Type B pancreatic cell (in vitro differentiated cells): ENCODE data around the gene XAGE1B. TPM values are rescaled to one million over a fixed set of nuclear protein-coding genes. Genes with fewer than 3 reads are reported as not detected.
"Not testable (repeated sequence)": the region's sequence is repeated elsewhere in the genome, so short reads cannot be mapped to it uniquely, and the experiment has no call there.

Experiments used
- DNase-seq: peaks from one replicate; pipeline ENCODE4 v3.0.0; 2021; ENCODE audit warnings: mixed read lengths; ENCODE audit not compliant: unreplicated experiment; ENCODE audit errors: extremely low spot score
- H3K27ac Mint-ChIP-seq: 2 replicates; pipeline ENCODE4 v1.8.0; 2021; ENCODE audit warnings: mild to moderate bottlenecking, mixed read lengths
- H3K27me3 Mint-ChIP-seq: 2 replicates; pipeline ENCODE4 v1.8.0; 2021; ENCODE audit warnings: mixed read lengths
- H3K36me3 Mint-ChIP-seq: 2 replicates; pipeline ENCODE4 v1.8.0; 2021; ENCODE audit warnings: mixed read lengths
- H3K4me1 Mint-ChIP-seq: one replicate; pipeline ENCODE4 v1.8.0; 2021; ENCODE audit warnings: mixed read lengths; ENCODE audit not compliant: unreplicated experiment
- H3K4me3 Mint-ChIP-seq: 2 replicates; pipeline ENCODE4 v1.8.0; 2021; ENCODE audit warnings: mild to moderate bottlenecking, mixed read lengths
- H3K9me3 Mint-ChIP-seq: 2 replicates; pipeline ENCODE4 v1.8.0; 2021; ENCODE audit warnings: mixed read lengths
- long read RNA-seq: library from polyadenylated mRNA; unstranded; transcript quantifications from one replicate; pipeline ENCODE4 v2.0.0, GENCODE V29; 2020
- total RNA-seq: library from RNA; stranded (reverse); gene quantifications from 2 replicates; pipeline ENCODE4 v1.2.1, GENCODE V29; 2021; ENCODE audit warnings: low replicate concordance
- TF ChIP-seq, protein P1 (sequence below): fragments of 200-600 bp; sonication (generic); conservative IDR thresholded peaks from 2 replicates; pipeline ENCODE4 v1.5.0; 2021; ENCODE audit warnings: antibody characterized with exemption, mild to moderate bottlenecking

Gene XAGE1B
- total RNA-seq, result not detected in 2 replicates
- long read RNA-seq, result 0 reads

DNA sequence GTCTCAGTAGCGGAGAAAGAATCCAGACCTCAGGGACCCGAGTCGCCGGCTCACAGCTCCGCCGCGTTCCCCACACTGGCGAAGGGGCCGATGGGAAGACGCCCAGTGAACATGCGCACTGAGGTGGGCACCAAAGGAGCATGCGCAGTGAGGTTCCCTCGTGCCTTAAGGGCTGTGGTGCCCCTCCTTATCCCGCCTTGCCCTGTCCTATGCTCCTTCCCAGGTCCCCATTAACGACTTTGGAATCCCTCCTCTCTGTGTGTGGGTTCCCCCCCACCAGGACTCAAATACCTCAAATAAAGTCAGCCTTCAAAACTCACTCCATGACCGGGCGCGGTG lies at the start of gene XAGE1B:
XAGE1B (minus strand) TSS at position 77 of the 339 bp plus-strand sequence. CDS start 1,536 bp downstream, outside the sequence.
- not testable (repeated sequence) for DNase-seq, H3K27ac Mint-ChIP-seq, H3K4me1 Mint-ChIP-seq, H3K9me3 Mint-ChIP-seq, H3K4me3 Mint-ChIP-seq, H3K36me3 Mint-ChIP-seq, H3K27me3 Mint-ChIP-seq

- TF ChIP-seq, protein P1, sequence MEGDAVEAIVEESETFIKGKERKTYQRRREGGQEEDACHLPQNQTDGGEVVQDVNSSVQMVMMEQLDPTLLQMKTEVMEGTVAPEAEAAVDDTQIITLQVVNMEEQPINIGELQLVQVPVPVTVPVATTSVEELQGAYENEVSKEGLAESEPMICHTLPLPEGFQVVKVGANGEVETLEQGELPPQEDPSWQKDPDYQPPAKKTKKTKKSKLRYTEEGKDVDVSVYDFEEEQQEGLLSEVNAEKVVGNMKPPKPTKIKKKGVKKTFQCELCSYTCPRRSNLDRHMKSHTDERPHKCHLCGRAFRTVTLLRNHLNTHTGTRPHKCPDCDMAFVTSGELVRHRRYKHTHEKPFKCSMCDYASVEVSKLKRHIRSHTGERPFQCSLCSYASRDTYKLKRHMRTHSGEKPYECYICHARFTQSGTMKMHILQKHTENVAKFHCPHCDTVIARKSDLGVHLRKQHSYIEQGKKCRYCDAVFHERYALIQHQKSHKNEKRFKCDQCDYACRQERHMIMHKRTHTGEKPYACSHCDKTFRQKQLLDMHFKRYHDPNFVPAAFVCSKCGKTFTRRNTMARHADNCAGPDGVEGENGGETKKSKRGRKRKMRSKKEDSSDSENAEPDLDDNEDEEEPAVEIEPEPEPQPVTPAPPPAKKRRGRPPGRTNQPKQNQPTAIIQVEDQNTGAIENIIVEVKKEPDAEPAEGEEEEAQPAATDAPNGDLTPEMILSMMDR, result no peak
- Mint-ChIP-seq H3K4me3 (no peak overlapping the region), H3K27ac (no peak overlapping the region), H3K27me3 (no peaks in the 10 kb centered on the region), H3K4me1 (no peaks in the 10 kb centered on the region), H3K9me3 (no peaks in the 10 kb centered on the region), H3K36me3 (peaks cover 4% of the 10 kb centered on the region)
- no peak for DNase-seq
Observed at GRCh38 chrX:52563105-52563504, 46.2 kb upstream of the XAGE1B start.

DNA sequence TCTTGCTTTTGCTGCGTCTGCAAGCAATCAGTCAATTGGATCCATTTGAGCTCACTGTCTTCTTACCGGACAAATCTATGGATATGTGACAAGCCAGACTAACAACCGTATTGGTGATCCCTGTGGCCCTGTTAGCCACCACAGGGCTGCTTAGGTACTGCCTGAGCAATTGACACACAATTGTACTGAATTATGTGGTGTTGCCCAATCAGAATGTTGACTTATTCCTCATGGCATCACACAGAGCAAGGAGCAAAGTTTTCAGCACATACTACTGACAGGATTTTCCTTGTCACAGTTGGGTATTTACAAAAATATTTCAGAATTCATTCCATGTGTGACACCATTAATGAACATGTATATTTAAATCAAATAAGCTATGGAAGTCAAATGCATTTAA lies 41.3 kb upstream of the XAGE1B start:
- H3K27me3 Mint-ChIP-seq, result no peaks in the 10 kb centered on the region
- H3K4me1 Mint-ChIP-seq, result no peaks in the 10 kb centered on the region
- DNase-seq, result no peak
- no peak overlapping the region for H3K4me3 Mint-ChIP-seq
- H3K27ac Mint-ChIP-seq, result no peak overlapping the region
- H3K9me3 Mint-ChIP-seq, result no peaks in the 10 kb centered on the region
- TF ChIP-seq, protein P1, result no peak
- H3K36me3 Mint-ChIP-seq, result no peaks in the 10 kb centered on the region

GRCh38 chrX:52556741-52557140 lies 39.9 kb upstream of the XAGE1B start:
- H3K27ac Mint-ChIP-seq, result no peak overlapping the region
- no peaks in the 10 kb centered on the region for H3K9me3 Mint-ChIP-seq
- TF ChIP-seq, protein P1, result no peak

GRCh38 chrX:52553995-52554642 lies 37.3 kb upstream of the XAGE1B start:
- DNase-seq, result no peak
- no peak overlapping the region for H3K27ac Mint-ChIP-seq
- TF ChIP-seq, protein P1, result no peak
- H3K9me3 Mint-ChIP-seq, result no peaks in the 10 kb centered on the region
- no peaks in the 10 kb centered on the region for H3K4me1 Mint-ChIP-seq
- no peak overlapping the region for H3K4me3 Mint-ChIP-seq
- H3K27me3 Mint-ChIP-seq, result peaks cover 3% of the 10 kb centered on the region
- no peaks in the 10 kb centered on the region for H3K36me3 Mint-ChIP-seq

More at GRCh38 chrX:52556741-52557140, 39.9 kb upstream of the XAGE1B start:
- Mint-ChIP-seq H3K36me3 (no peaks in the 10 kb centered on the region), H3K4me1 (no peaks in the 10 kb centered on the region), H3K27me3 (no peaks in the 10 kb centered on the region), H3K4me3 (no peak overlapping the region)
- no peak for DNase-seq

GRCh38 chrX:52548769-52549168 lies 31.9 kb upstream of the XAGE1B start:
- not testable (repeated sequence) for H3K4me1 Mint-ChIP-seq, H3K27ac Mint-ChIP-seq, H3K27me3 Mint-ChIP-seq, DNase-seq, H3K4me3 Mint-ChIP-seq, H3K36me3 Mint-ChIP-seq, H3K9me3 Mint-ChIP-seq
